PC-9 (cell line): Measurements from ENCODE around the gene ITGAV.

Experiments used
- CTCF ChIP-seq: fragments of 200-600 bp; sonication (generic); conservative IDR thresholded peaks from 2 replicates; pipeline ENCODE4 v1.6.1; 2017; ENCODE audit warnings: mixed run types, antibody characterized with exemption, mild to moderate bottlenecking, moderate library complexity
- EZH2 ChIP-seq: fragments of 200-600 bp; sonication (generic); IDR thresholded peaks from 2 replicates; pipeline ENCODE4 v1.8.0; 2017; ENCODE audit warnings: antibody characterized with exemption, low read depth

- TF ChIP-seq CTCF (no peak), EZH2 (no peak)
These were observed 1.1 kb downstream of the ITGAV start for GRCh38 chr2:186590759-186591505.
